Amygdala (tissue), 56 donors: ENCODE data around the gene SLC9A7.
A peak's percentile ranks its signal among the peaks of the same experiment; 100 is the strongest.

Source experiments
- DNase-seq, 56 donors: peaks; one replicate each; lab custom pipeline; 2025; lab: John Stamatoyannopoulos, UW

The SLC9A7 gene

GRCh38 chrX:46577221-46578005, 181.5 kb downstream of the SLC9A7 start:
- no peak for DNase-seq

DNA sequence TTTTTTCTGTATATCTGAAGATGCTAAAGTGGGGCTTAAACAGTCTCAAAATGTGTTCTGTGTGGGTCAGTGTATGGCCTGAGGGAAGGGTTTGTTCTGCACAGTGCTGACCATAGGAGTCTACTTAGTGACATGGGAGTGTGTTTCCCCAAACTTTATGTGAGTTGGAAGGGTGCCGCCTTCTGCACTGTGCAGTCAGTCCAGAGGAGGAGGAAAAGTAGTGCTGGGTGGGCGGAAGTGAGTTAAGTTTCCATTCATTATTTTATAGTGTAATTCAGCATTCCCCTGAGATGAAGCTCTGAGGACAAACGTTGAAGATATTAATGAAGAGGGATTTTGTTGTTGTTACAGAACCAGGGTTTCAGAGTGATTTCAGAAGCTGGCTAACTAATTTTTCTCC, 182.5 kb downstream of the SLC9A7 start:
- no peak for DNase-seq

GRCh38 chrX:46575991-46576392, 182.9 kb downstream of the SLC9A7 start:
- peak in 13 of 56 donors; percentile 1 to 29 (median 3) for DNase-seq

DNA sequence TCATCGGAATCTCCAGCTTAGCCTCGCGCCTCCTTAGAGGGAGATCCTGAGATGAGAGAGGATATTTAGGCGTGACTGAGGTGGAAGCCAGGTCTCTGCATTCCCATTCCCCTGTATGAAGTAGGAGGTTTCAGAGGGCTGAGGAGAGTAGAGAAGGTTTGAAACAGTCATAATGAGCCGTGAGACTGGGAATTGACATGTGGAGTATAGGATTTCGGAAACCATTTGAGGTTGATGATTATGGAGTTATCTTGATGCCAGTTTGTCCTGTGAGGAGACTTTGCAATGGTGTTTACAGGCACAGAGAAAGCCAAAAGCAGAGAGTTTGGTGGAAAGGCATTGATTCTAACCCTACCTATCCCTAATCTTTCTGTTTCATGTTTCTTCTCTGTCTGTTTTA, 183.3 kb downstream of the SLC9A7 start:
- no peak for DNase-seq

DNA sequence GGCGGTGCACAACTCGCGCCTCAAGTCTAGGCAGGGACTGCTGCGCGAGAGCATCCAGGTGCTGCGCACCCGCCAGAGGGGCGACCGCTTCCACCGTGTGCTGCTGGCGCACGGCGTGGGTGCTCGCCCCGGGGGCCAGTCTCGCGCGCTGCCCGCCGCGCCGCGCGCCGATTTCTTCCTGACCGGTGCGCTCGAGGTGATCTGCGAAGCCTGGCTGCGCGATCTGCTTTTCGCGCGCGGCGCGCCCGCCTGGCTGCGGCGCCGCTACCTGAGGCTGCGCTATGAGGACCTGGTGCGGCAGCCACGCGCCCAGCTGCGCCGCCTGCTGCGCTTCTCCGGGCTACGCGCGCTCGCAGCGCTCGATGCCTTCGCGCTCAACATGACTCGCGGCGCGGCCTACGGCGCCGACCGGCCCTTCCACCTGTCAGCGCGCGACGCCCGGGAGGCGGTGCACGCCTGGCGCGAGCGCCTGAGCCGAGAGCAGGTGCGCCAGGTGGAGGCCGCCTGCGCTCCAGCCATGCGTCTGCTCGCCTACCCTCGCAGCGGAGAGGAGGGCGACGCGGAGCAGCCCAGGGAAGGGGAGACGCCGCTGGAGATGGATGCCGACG, 184.0 kb downstream of the SLC9A7 start:
- DNase-seq = peak in 1 of 56 donors; percentile 1

- peak in 14 of 56 donors; percentile 0 to 37 (median 14) for DNase-seq
Observed at GRCh38 chrX:46573892-46574773, 184.8 kb downstream of the SLC9A7 start.

GRCh38 chrX:46573331-46573891, 185.5 kb downstream of the SLC9A7 start, which contains the start of gene CHST7:
TSS of gene CHST7 (plus strand) at chrX:46573765. CDS start at chrX:46573932, 167 bp downstream.
- DNase-seq = peak in 39 of 56 donors; percentile 1 to 57 (median 23)

GRCh38 chrX:46572340-46572936, 186.5 kb downstream of the SLC9A7 start:
- no peak for DNase-seq

GRCh38 chrX:46571423-46572339, 187.2 kb downstream of the SLC9A7 start:
- DNase-seq = no peak

GRCh38 chrX:46569621-46570020, 189.3 kb downstream of the SLC9A7 start:
- DNase-seq = no peak

DNA sequence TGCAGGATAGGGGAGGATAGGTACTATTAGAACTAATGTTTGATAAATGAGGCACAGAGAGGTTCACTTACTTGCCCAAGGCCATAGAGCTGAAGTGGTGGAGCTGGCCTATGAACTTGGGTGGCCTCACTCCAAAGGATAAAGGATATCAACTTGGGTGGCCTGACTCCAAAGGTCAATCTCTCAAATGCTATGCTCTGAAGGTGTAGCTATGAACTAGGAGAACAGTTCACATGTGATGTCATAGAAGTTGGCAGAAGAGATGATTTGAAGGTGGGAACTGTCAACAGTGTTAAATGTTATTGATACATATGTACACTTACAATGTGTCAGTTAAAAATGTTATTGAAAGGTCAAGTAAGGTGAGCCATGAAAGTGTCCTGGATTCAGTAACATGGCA, 191.5 kb downstream of the SLC9A7 start:
- no peak for DNase-seq

- DNase-seq = peak in 8 of 56 donors; percentile 0 to 12 (median 2)
Observed at GRCh38 chrX:46561824-46562657, 196.9 kb downstream of the SLC9A7 start.

DNA sequence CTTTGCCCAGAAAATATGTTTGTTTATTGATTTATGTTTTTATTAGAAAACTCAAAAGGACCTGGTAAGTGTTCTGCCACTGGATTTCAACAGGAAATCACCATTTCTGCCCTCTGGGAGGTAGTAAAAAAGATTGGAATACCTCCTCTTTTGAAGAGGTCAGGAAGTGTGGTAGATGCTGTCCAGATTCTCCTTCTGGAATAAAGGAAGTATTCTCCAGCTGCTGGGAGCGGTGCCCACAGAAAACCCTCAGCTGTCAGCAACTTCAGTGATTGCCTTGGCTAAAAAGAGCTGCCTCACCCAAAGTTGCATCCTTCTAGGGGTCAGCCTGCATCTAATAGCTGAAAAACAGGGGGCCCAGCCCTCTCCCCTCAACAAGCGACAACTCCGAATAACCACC, 199.9 kb downstream of the SLC9A7 start:
- DNase-seq = no peak

DNA sequence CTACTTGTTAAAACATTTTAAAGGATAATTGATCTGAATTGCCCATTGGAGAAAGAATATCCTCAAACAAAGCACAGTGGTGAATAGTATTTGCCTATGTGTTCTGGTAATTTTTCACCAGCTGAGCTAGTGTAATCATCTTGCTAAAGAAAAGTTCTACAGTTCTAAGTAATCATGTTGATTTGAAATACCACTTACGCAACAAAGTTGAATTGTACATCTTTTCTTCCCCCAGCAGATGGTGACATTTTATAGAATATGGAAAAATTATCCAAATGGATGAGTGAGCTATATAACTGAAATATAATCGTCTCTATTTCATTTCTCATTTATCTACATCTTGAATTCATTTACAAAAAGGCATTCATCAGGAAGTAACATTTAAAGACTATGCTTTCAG, 204.0 kb downstream of the SLC9A7 start:
- no peak for DNase-seq

DNA sequence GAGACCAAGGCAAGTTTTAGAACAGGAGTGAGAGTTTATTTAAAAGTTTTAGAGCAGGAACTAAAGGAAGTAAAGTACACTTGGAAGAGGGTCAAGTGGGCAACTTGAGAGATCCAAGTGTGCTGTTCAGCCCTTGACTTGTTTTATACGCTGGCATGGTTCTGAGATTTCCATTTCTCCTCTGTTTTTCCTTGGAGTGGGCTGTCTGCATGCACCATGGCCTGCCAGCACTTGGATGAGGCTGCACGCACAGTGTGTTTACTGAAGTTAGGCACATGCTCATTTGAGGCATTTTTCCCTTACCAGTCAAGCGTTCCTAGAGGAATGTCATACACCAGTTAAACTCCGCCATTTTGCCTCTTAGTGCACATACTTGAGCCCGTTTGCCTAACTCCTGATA, 205.0 kb downstream of the SLC9A7 start:
- DNase-seq = no peak

DNA sequence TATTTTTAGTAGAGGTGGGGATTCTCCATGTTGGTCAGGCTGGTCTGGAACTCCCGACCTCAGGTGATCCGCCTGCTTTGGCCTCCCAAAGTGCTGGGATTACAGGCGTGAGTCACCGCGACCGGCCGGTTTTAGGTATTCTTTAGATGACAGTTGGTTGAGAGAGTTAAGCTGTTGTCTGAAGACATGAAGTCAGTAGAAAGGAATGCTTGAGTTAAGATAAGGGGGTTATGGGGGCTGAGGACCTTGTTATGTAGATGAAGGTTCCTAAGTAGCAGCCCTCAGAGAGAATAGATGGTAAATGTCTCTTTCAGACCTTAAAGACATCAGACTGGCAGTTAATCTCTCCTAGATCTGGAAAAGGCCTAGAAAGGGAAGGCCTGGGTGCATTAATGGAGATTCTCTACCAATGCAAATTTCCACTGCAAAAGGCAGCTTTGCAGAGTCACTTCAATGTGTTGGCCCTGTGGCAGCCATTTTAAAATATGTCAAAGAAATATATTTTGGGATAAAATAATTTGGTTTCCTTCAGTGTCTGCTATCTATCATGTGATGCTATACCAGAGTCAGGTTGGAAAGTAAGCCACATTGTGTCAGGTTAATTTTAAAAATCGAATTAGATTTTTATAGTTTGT, 207.3 kb downstream of the SLC9A7 start:
- DNase-seq = no peak

- no peak for DNase-seq
Observed at GRCh38 chrX:46549914-46550313, 209.0 kb downstream of the SLC9A7 start.
